MM.1S (cell line): Measurements from ENCODE around the gene EFR3B.

ENCODE experiments used
- DNase-seq: peaks from one replicate; pipeline ENCODE4 v3.0.0-alpha.2; 2015
- H2AFZ ChIP-seq: fragments of 300-600 bp; sonication (generic); 2 replicates; pipeline ENCODE4 v1.6.0; 2016; ENCODE audit warnings: antibody characterized with exemption, low read length
- H3F3A ChIP-seq: fragments of 300-600 bp; sonication (generic); 2 replicates; pipeline ENCODE4 v1.6.1; 2016; ENCODE audit warnings: mild to moderate bottlenecking, antibody characterized with exemption, low read length, moderate library complexity, mixed read lengths; ENCODE audit not compliant: insufficient read depth
- H3K27ac ChIP-seq: fragments of 300-600 bp; sonication (generic); 2 replicates; pipeline ENCODE4 v1.5.1; 2016; ENCODE audit warnings: mild to moderate bottlenecking, low read length
- H3K27me3 ChIP-seq: fragments of 300-600 bp; sonication (generic); replicated peaks from 2 replicates; pipeline ENCODE4 v1.6.0; 2016; ENCODE audit warnings: low read length; ENCODE audit not compliant: insufficient read depth
- H3K36me3 ChIP-seq: fragments of 300-600 bp; sonication (generic); replicated peaks from 2 replicates; pipeline ENCODE4 v1.6.1; 2016; ENCODE audit warnings: mild to moderate bottlenecking, low read length, mixed read lengths; ENCODE audit not compliant: insufficient read depth
- H3K4me1 ChIP-seq: fragments of 300-600 bp; sonication (generic); 2 replicates; pipeline ENCODE4 v1.6.1; 2016; ENCODE audit warnings: low read length, mixed read lengths
- H3K4me2 ChIP-seq: fragments of 300-600 bp; sonication (generic); 2 replicates; pipeline ENCODE4 v1.6.0; 2016; ENCODE audit warnings: low read depth, low read length
- H3K4me3 ChIP-seq: fragments of 300-600 bp; sonication (generic); 2 replicates; pipeline ENCODE4 v1.5.1; 2016; ENCODE audit warnings: low read length, mixed read lengths
- H3K79me2 ChIP-seq: fragments of 300-600 bp; sonication (generic); 2 replicates; pipeline ENCODE4 v1.6.1; 2016; ENCODE audit warnings: mixed run types, low read length, mixed read lengths
- H3K9ac ChIP-seq: fragments of 300-600 bp; sonication (generic); 2 replicates; pipeline ENCODE4 v1.6.1; 2016; ENCODE audit warnings: low read length, mixed read lengths
- H3K9me2 ChIP-seq: fragments of 300-600 bp; sonication (generic); replicated peaks from 2 replicates; pipeline ENCODE4 v1.6.1; 2016; ENCODE audit warnings: mild to moderate bottlenecking, low read length, mixed read lengths; ENCODE audit not compliant: insufficient read depth
- H3K9me3 ChIP-seq: fragments of 300-600 bp; sonication (generic); replicated peaks from 2 replicates; pipeline ENCODE4 v1.6.1; 2016; ENCODE audit warnings: mild to moderate bottlenecking, low read length, mixed read lengths; ENCODE audit not compliant: insufficient read depth
- H4K20me1 ChIP-seq: fragments of 300-600 bp; sonication (generic); 2 replicates; pipeline ENCODE4 v1.6.1; 2016; ENCODE audit warnings: mild to moderate bottlenecking, low read length, moderate library complexity, mixed read lengths; ENCODE audit not compliant: insufficient read depth
- CTCF ChIP-seq: fragments of 300-600 bp; sonication (generic); IDR thresholded peaks from 2 replicates; pipeline ENCODE4 v1.5.1; 2016; ENCODE audit warnings: antibody characterized with exemption, low read length, mixed read lengths
- EZH2 ChIP-seq: fragments of 300-600 bp; sonication (generic); optimal IDR thresholded peaks from 2 replicates; pipeline ENCODE3; 2017; ENCODE audit warnings: low read depth, mild to moderate bottlenecking, antibody characterized with exemption, low read length, mixed read lengths
- EZH2phosphoT487 ChIP-seq: fragments of 300-600 bp; sonication (generic); IDR thresholded peaks from 2 replicates; pipeline ENCODE4 v1.6.1; 2018; ENCODE audit warnings: antibody characterized with exemption, low read length

Gene EFR3B

DNA sequence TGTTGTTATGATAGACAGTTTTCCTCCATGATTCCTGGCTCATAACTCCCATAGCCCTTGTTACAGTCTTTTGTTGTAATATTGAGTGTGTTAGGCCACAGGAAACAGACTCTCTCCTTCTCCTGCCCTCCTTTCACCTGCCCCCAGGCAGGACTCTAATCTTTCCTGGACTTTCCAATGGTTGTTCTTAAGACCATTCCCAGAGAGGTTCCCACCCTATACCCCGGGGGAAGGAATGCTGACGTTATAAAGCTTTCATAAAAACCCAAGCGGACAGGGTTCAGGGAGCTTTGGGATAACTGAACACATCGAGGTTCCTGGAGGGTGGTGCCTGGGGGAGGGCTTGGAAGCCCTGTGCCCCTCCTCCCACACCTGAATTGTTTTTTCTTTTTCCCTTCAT lies 2.8 kb upstream of the EFR3B start:
- 0 out of 2 replicates have a peak, but pooled peaks cover 5% of the 10 kb centered on the region for H3K4me1 ChIP-seq
- no peak for DNase-seq
- H3K9me3 ChIP-seq: no peaks in the 10 kb centered on the region
- H3K4me3 ChIP-seq: no peak overlapping the region
- TF ChIP-seq CTCF (no peak), EZH2 (no peak), EZH2phosphoT487 (no peak)
- no peaks in the 10 kb centered on the region for H4K20me1 ChIP-seq
- H3K27me3 ChIP-seq: peaks cover 17% of the 10 kb centered on the region
- no peak overlapping the region for H3K4me2 ChIP-seq
- H3K9me2 ChIP-seq: no peaks in the 10 kb centered on the region
- no peak overlapping the region for H3K27ac ChIP-seq
- H3F3A ChIP-seq: peaks cover 10% of the 10 kb centered on the region; the same call in 1 of the 2 replicates
- H3K79me2 ChIP-seq: no peaks in the 10 kb centered on the region
- no peak overlapping the region for H2AFZ ChIP-seq
- no peaks in the 10 kb centered on the region for H3K36me3 ChIP-seq
- H3K9ac ChIP-seq: no peak overlapping the region

DNA sequence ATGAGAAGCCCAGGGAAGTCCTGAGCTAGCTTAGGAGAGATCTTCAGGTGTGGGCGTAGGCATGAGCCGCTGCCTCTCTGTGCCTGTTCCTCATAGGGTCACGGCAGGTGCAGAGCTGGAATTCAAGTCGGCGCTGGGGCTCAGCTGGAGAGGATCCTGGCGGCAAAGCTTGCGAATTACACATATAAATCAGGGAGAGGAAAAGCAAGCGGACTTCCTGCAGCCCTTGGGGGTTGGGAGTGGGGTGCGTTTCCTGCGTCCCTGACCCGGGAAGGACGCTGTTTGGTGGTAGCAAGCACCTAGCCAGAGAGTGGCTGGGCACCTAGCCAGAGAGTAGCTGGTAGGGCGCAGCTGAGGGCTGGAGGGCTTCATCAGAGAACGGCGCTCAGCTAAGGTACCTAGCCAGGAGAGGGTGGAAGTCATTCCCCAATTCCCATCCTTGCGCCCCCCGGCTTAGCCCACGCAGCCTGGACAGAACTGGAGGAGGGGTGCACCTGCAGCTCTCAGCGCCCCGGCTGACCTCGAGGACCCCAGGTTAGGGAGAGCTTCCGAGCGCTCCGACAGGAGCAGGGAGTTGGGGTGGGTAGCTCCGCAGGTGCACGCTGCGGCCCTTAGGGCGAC lies 459 bp upstream of the EFR3B start:
- TF ChIP-seq CTCF: peak; percentile 25; the same call in 1 of the 2 replicates
- no peak for TF ChIP-seq EZH2
- TF ChIP-seq EZH2phosphoT487: no peak
- Histone ChIP-seq H3K9ac (peak overlapping the region; percentile 35; the same call in 1 of the 2 replicates), H3K27ac (no peak overlapping the region), H2AFZ (peak overlapping the region; percentile 100), H3K9me2 (no peaks in the 10 kb centered on the region), H3K36me3 (no peaks in the 10 kb centered on the region), H3F3A (peaks cover 10% of the 10 kb centered on the region; the same call in 1 of the 2 replicates), H3K9me3 (no peaks in the 10 kb centered on the region), H3K27me3 (peaks cover 23% of the 10 kb centered on the region), H4K20me1 (no peaks in the 10 kb centered on the region), H3K4me3 (peak overlapping the region; percentile 78), H3K79me2 (no peaks in the 10 kb centered on the region), H3K4me2 (peak overlapping the region; percentile 100), H3K4me1 (0 out of 2 replicates have a peak, but pooled peaks cover 5% of the 10 kb centered on the region)
- peak; percentile 49 for DNase-seq

DNA sequence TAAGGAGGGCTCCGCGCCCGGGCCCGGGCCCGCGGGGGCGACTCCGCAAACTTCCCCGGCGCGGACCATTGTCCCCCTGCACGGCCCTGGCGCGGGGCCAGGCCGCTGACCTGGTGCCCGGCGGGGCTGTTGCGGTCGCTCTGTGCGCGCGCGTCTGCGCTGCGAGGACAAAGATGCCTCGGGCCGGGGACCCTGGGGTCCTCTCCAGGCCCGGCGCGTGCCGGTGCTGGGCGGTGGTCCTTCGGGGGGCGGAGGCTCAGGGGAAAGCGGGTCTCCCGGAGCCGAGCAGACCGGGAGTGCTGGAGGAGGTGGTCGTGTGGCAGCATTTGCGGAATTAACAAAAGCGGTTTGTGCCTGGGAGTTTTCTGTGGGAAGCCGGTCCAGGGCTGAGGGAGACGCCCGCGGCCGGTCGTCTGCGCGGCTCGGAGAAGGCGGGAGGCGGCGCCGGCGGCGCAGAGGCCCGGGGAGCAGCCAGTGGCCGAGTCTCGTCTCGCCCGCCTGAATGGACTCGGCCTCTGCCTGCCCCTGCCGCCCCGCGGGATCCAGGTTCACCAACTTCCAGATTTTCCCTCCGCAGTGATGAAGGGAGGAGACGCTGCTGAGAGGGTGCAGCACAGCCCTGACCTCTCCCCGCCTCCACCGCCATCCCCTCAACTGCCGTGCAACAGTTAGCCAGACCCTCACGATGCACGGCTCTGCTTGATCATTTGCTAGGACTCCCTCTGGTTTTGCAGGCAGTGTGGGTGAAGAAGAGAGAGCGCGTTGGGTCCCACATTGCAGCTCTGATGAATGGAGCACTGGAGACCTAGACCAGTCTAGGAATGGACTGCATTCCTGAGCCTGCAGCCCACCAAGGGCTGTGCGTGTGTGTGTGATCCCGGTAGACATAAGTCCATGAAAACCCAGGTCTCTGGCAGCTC lies 705 bp downstream of the EFR3B start:
- H3K27me3 ChIP-seq: peaks cover 23% of the 10 kb centered on the region
- H3K79me2 ChIP-seq: no peaks in the 10 kb centered on the region
- H3K9me2 ChIP-seq: no peaks in the 10 kb centered on the region
- H3K4me2 ChIP-seq: peak overlapping the region; percentile 100
- no peaks in the 10 kb centered on the region for H3K9me3 ChIP-seq
- H2AFZ ChIP-seq: peak overlapping the region; percentile 98
- H3K4me3 ChIP-seq: peak overlapping the region; percentile 80
- 0 out of 2 replicates have a peak, but pooled peaks cover 5% of the 10 kb centered on the region for H3K4me1 ChIP-seq
- H3K36me3 ChIP-seq: no peaks in the 10 kb centered on the region
- peaks cover 10% of the 10 kb centered on the region; the same call in 1 of the 2 replicates for H3F3A ChIP-seq
- H3K27ac ChIP-seq: no peak overlapping the region
- H4K20me1 ChIP-seq: no peaks in the 10 kb centered on the region
- DNase-seq: peak; percentile 14
- H3K9ac ChIP-seq: peak overlapping the region; percentile 56; the same call in 1 of the 2 replicates
- TF ChIP-seq CTCF (no peak), EZH2phosphoT487 (no peak), EZH2 (no peak)
